ENCODE data around the gene CARS1.
A peak's percentile ranks its signal among the peaks of the same experiment; 100 is the strongest.

Gene CARS1

DNA sequence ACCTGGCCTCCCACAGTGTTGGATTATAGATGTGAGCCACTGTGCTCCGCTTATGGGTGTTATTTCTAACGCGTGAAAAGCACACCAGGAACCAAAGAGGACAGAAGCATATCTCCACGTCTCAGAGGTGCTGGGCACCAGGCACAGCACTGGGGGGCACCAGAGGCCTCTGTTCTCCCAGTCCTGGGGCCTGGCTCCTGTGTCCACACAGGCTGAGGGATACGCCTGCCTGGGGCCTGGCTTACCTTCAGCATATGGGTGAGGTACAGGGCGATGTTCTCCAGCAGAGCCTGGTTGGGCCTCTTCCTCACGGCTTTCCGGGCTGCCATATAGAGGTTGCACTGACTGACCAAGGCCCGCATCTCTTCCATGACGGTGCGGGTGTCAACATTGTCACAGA is 40.4 kb downstream of the CARS1 start:
- TF ChIP-seq, protein P1, sequence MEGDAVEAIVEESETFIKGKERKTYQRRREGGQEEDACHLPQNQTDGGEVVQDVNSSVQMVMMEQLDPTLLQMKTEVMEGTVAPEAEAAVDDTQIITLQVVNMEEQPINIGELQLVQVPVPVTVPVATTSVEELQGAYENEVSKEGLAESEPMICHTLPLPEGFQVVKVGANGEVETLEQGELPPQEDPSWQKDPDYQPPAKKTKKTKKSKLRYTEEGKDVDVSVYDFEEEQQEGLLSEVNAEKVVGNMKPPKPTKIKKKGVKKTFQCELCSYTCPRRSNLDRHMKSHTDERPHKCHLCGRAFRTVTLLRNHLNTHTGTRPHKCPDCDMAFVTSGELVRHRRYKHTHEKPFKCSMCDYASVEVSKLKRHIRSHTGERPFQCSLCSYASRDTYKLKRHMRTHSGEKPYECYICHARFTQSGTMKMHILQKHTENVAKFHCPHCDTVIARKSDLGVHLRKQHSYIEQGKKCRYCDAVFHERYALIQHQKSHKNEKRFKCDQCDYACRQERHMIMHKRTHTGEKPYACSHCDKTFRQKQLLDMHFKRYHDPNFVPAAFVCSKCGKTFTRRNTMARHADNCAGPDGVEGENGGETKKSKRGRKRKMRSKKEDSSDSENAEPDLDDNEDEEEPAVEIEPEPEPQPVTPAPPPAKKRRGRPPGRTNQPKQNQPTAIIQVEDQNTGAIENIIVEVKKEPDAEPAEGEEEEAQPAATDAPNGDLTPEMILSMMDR (IDR thresholded peaks at IDR 0.05; ENCODE audit: low read depth, low read length): peak; percentile 7
- H3K4me3 ChIP-seq (ENCODE audit: low read depth, low read length): no peak overlapping the region
- DNase-seq (ENCODE audit: low read depth, low spot score): no peak
- in situ Hi-C loops (cut with HindIII; ENCODE audit: low sequenced_read_pairs): no loop called here

DNA sequence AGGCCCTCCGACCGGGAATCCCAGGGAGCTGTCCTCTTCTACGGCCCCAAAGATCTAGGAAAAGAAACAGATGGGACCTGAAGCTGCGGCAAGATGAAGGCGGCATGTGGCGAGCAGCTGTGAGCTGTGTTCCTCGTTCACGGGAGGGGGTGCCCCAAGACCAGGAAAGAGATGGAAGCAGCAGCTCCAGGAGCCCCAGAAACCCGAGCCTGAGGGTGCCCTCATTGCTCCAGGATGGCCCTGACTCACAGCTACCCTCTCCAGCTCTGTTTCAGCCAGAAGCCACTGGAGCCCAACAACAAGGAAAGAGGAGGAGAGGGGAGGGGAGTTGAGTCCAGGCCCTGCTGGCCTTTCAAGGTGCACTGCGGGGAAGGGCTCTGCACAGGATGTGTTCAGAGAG is 41.4 kb downstream of the CARS1 start:
- TF ChIP-seq, protein P1 (IDR thresholded peaks at IDR 0.05; ENCODE audit: low read depth, low read length): no peak
- H3K4me3 ChIP-seq (ENCODE audit: low read depth, low read length): no peak overlapping the region
- in situ Hi-C loops (cut with HindIII; ENCODE audit: low sequenced_read_pairs): no loop called here
- DNase-seq (ENCODE audit: low read depth, low spot score): peak; percentile 56

GRCh38 chr11:3014943-3015342 is 42.3 kb downstream of the CARS1 start:
- in situ Hi-C loops (cut with HindIII; ENCODE audit: low sequenced_read_pairs): no loop called here
- TF ChIP-seq, protein P1 (IDR thresholded peaks at IDR 0.05; ENCODE audit: low read depth, low read length): no peak
- no peak for DNase-seq (ENCODE audit: low read depth, low spot score)
- H3K4me3 ChIP-seq (ENCODE audit: low read depth, low read length): no peak overlapping the region

DNA sequence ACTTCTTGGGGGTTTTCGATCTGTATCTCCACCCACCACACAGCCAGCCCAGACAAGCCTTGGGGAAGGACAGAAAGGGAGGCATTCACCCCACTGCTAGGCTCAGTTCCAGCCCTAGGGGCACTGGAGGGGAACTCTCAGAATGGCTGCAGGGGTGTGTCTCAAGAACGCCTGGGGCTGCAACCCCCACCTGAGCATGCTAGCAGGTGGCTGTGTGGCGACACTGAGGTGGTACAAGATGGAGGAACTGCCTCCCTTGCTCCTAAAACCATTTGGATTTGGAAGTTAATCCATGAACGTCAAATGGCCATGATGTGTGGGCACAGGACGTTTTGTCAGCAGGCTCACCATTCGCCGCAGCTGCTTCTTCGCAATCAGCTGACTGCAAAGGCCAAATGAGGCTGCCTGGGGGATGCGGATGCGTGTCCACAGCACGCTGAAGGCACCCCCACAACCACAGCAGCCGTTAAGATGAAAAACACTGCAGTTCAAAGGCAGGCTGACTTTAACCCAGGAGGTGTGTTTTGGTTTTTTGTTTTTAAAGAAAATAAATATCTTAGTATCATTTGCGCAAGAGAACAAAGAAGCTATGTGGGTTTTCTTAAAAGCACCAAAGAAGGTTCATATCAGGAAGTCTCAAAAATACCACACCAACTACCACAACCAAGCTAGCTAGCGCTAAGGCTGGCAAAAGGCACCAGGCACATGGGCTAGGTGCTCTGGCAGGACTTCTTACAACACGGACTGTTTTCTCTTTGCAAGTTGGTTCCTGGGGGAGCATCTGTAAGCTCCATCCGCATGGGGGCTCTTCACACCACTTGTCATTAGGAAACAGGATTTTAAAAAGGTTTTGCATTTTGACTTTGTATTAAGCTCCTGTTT is 42.9 kb downstream of the CARS1 start:
- DNase-seq (ENCODE audit: low read depth, low spot score): peak; percentile 77
- H3K4me3 ChIP-seq (ENCODE audit: low read depth, low read length): no peak overlapping the region
- TF ChIP-seq, protein P1 (IDR thresholded peaks at IDR 0.05; ENCODE audit: low read depth, low read length): no peak
- in situ Hi-C loops (cut with HindIII; ENCODE audit: low sequenced_read_pairs): no loop called here

- no peak for DNase-seq (ENCODE audit: low read depth, low spot score)
- H3K4me3 ChIP-seq (ENCODE audit: low read depth, low read length): no peak overlapping the region
- in situ Hi-C loops (cut with HindIII; ENCODE audit: low sequenced_read_pairs): no loop called here
- TF ChIP-seq, protein P1 (IDR thresholded peaks at IDR 0.05; ENCODE audit: low read depth, low read length): no peak
Observed at GRCh38 chr11:3011891-3012885, 45.0 kb downstream of the CARS1 start.

DNA sequence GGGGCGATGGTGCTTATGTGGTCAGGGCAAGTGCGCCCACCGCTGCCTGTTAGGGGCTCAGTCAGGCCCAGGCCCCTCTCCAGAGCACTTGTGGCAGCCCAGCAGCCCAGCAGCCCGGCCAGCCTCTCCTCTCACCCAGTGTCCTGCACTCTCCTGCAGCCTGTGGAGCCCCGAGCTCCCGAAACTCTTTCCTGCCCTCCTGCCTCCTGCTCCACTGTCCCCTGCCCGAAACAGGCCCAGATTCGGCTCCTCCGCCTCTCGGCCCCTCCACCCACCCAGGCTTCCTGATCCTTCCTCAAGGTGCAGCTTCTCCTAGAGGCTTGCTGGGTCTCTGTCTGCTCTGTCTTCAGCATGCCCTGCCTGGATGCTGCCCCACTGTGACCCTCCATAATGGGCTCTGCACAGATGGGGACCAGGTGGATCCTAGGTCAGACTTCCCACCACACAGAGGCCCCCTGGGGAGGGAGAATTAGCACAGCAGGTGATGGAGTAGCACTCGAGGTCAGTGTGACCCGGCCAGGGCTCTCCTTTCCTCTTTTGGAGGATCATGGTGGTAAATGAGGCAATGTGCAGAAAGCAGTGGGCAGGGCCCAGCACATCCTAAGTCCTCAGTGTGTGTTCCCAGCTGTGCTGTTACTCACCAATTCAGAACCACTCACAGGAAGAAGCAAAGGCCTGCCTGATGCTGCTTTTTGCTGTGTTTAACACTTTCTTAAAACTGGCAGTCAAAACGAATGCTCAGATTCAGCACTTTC is 46.5 kb downstream of the CARS1 start:
- TF ChIP-seq, protein P1 (IDR thresholded peaks at IDR 0.05; ENCODE audit: low read depth, low read length): no peak
- in situ Hi-C loops (cut with HindIII; ENCODE audit: low sequenced_read_pairs): no loop called here
- no peak overlapping the region for H3K4me3 ChIP-seq (ENCODE audit: low read depth, low read length)
- peak; percentile 51 for DNase-seq (ENCODE audit: low read depth, low spot score)
